K562 (cell line): ENCODE data around the gene UBE2S. TPM values are rescaled to one million over a fixed set of nuclear protein-coding genes. Genes with fewer than 3 reads are reported as not detected.

Experiments
- ATAC-seq: fragments of 200-7000 bp; cut with Tn5 transposase; 3 replicates; pipeline ENCODE4 v1.9.1; 2020; ENCODE audit warnings: moderate library complexity
- BruUV-seq: library from RNA; stranded (reverse); fragments of 400-500 nt; replicated peaks from 2 replicates; lab custom pipeline; 2021; lab: Mats Ljungman, UMichigan
- CTCF ChIA-PET: fragments of 300-600 bp; formaldehyde crosslinking; extraction: SDS; loops from one replicate; lab custom pipeline; 2021; ENCODE audit warnings: low intra/inter-chr PET ratio; lab: Yijun Ruan, JAX
- POLR2A ChIA-PET: fragments of 300-600, 350-650 bp; sonication (Branson Sonifier 250); formaldehyde crosslinking; extraction: SDS; loops from one replicate; lab custom pipeline; 2021; ENCODE audit warnings: antibody characterized with exemption, inconsistent platforms; lab: Yijun Ruan, JAX
- DNase-seq, 4 experiments: peaks; one replicate each; pipeline versions ENCODE4 v3.0.0 to v3.0.0-alpha.2; 2011 to 2018; ENCODE audit warnings: low spot score in 3 of 4, mixed read lengths in 3 of 4; ENCODE audit errors: extremely low read depth in 1 of 4
- FAIRE-seq: peaks from 2 replicates; lab custom pipeline; 2011; peaks lifted over from hg19 to GRCh38; lab: Jason Lieb, UNC
- H2AFZ ChIP-seq: 2 replicates; pipeline ENCODE4 v1.6.0; 2011; ENCODE audit warnings: low read depth, low read length, control low read depth, inconsistent platforms
- H3K27ac ChIP-seq: fragments of 200-600 bp; 3 replicates; pipeline ENCODE4 v1.8.0; 2011; ENCODE audit warnings: low read depth, mild to moderate bottlenecking, control low read depth, inconsistent platforms, low read length, moderate library complexity, mixed read lengths; ENCODE audit errors: extremely low read depth
- H3K27me3 ChIP-seq, 2 experiments: fragments of 300-600 bp in 1 of 2; 2 replicates in 1 of 2; 3 replicates in 1 of 2; pipeline versions ENCODE4 v1.6.0 to v1.8.0; 2011; ENCODE audit warnings: inconsistent platforms in 2 of 2, low read length in 2 of 2, mild to moderate bottlenecking in 1 of 2, mixed read lengths in 1 of 2, moderate library complexity in 1 of 2; ENCODE audit not compliant: control insufficient read depth in 2 of 2, insufficient read depth in 2 of 2
- H3K36me3 ChIP-seq: fragments of 300-600 bp; 3 replicates; pipeline ENCODE4 v1.8.0; 2011; ENCODE audit warnings: mild to moderate bottlenecking, low read length, inconsistent platforms; ENCODE audit not compliant: control insufficient read depth, insufficient read depth
- H3K4me1 ChIP-seq, 2 experiments: fragments of 200-600 bp in 1 of 2; replicated peaks in 1 of 2; 2 replicates in 1 of 2; 3 replicates in 1 of 2; pipeline versions ENCODE4 v1.5.1 to v1.8.0; 2011; ENCODE audit warnings: inconsistent platforms in 2 of 2, low read length in 2 of 2, mild to moderate bottlenecking in 1 of 2, mixed read lengths in 1 of 2, moderate library complexity in 1 of 2; ENCODE audit not compliant: control insufficient read depth in 2 of 2, insufficient read depth in 2 of 2
- H3K4me2 ChIP-seq: 2 replicates; pipeline ENCODE4 v1.6.1; 2011; ENCODE audit warnings: low read length, control low read depth, inconsistent platforms, mixed read lengths; ENCODE audit not compliant: insufficient read depth
- H3K4me3 ChIP-seq: fragments of 200-600 bp; sonication (generic), shearing (Covaris generic); 2 replicates; pipeline ENCODE4 v1.5.1; 2016; ENCODE audit warnings: control low read depth, inconsistent platforms
- H3K79me2 ChIP-seq: fragments of 200-600 bp; 3 replicates; pipeline ENCODE4 v1.8.0; 2011; ENCODE audit warnings: low read length, inconsistent platforms; ENCODE audit not compliant: control insufficient read depth, insufficient read depth
- H3K9ac ChIP-seq, 2 experiments: 2 replicates each; pipeline versions ENCODE4 v1.6.0 to v1.6.1; 2011; ENCODE audit warnings: low read depth in 2 of 2, low read length in 2 of 2, control low read depth in 1 of 2, inconsistent platforms in 1 of 2, mild to moderate bottlenecking in 1 of 2, mixed read lengths in 1 of 2; ENCODE audit not compliant: insufficient read depth in 1 of 2
- H3K9me1 ChIP-seq: one replicate; pipeline ENCODE4 v1.6.0; 2011; ENCODE audit warnings: inconsistent platforms, mild to moderate bottlenecking, low read length, moderate library complexity; ENCODE audit not compliant: control insufficient read depth, insufficient read depth
- H3K9me3 ChIP-seq: replicated peaks from 2 replicates; pipeline ENCODE4 v1.5.1; 2011; ENCODE audit warnings: low read depth, low read length, inconsistent platforms; ENCODE audit not compliant: control insufficient read depth, insufficient read depth
- H4K20me1 ChIP-seq: replicated peaks from 2 replicates; pipeline ENCODE4 v1.6.1; 2011; ENCODE audit warnings: low read length, inconsistent platforms, mixed read lengths; ENCODE audit not compliant: control insufficient read depth, insufficient read depth
- ARID1B ChIP-seq: fragments of 450-650 bp; IDR thresholded peaks from 2 replicates; pipeline ENCODE4 v1.6.1; 2016; ENCODE audit warnings: antibody characterized with exemption, mild to moderate bottlenecking, inconsistent platforms
- NR2C2 ChIP-seq, 2 experiments: fragments of 200-800 bp in 1 of 2; sonication (Bioruptor generic) in 1 of 2; sonication (generic) in 1 of 2; formaldehyde crosslinking in 1 of 2; IDR thresholded peaks; 2 replicates each; pipeline versions ENCODE4 v1.6.1 to v1.8.0; 2016 to 2022; ENCODE audit warnings: mild to moderate bottlenecking in 1 of 2, missing compliant biosample characterization in 1 of 2, missing genetic modification characterization in 1 of 2, missing genetic modification reagents in 1 of 2
- RBM39 ChIP-seq: fragments of 200-400 bp; formaldehyde crosslinking; optimal IDR thresholded peaks from 2 replicates; pipeline ENCODE3; 2018; ENCODE audit warnings: low read depth, low read length
- ZNF384 ChIP-seq: IDR thresholded peaks from 2 replicates; pipeline ENCODE4 v1.6.1; 2012; ENCODE audit warnings: low read depth, low read length, improper control_type of control experiment
- WGBS: fragments of 100-300 bp; shearing (Covaris generic); methylation state at CpG from one replicate; pipeline ENCODE4 v1.1.6; 2016; ENCODE audit warnings: low coverage, mixed read lengths; ENCODE audit not compliant: insufficient coverage; ENCODE audit errors: missing lambda C conversion rate; 5-methylcytosine and 5-hydroxymethylcytosine counted together
- in situ Hi-C: fragments of 300-500 bp; cut with MboI; formaldehyde crosslinking; loops from 4 replicates; pipeline ENCODE4 v1.15.0; 2018; ENCODE audit warnings: inconsistent platforms, mixed read lengths
- intact Hi-C: fragments of 100-400 bp; cut with micrococcal nuclease; formaldehyde crosslinking; loops from 2 replicates; pipeline ENCODE4 v1.14.2; 2022
- polyA plus RNA-seq, 8 experiments: library from polyadenylated mRNA; depleted of rRNA in 4 of 8; stranded (reverse) in 5 of 8; unstranded in 3 of 8; fragments of >200 nt; fragmentation: Nextera tagmentation in 2 of 8; fragmentation: Illumina TruSeq in 1 of 8; extraction: Ambion mirVana in 2 of 8; extraction: Trizol in 1 of 8; gene quantifications; 2 replicates each; pipeline versions ENCODE4 v1.2.1 to v1.2.3, GENCODE V29; 2011 to 2014; ENCODE audit warnings: inconsistent platforms in 1 of 8, missing spikeins in 1 of 8
- total RNA-seq, 7 experiments: library from RNA; depleted of rRNA in 6 of 7; stranded (reverse); fragments of >200 nt in 6 of 7; fragmentation: Illumina TruSeq in 2 of 7; extraction: Trizol in 2 of 7; gene quantifications; 2 replicates each; pipeline versions ENCODE4 v1.2.1 to v1.2.3, GENCODE V29; 2011 to 2021; ENCODE audit warnings: low replicate concordance in 1 of 7
- TF ChIP-seq, protein P1 (sequence below): fragments of 250-450 bp; sonication (Bioruptor Pico); IDR thresholded peaks from 2 replicates; pipeline ENCODE4 v1.4.0; 2020

Gene UBE2S
- total and polyA plus RNA-seq, 9 of the 15 experiments (the other 6 are each of a cell fraction or from before 2014, with no cell fraction given), result 1.5 to 1,305 (median 157) TPM

DNA sequence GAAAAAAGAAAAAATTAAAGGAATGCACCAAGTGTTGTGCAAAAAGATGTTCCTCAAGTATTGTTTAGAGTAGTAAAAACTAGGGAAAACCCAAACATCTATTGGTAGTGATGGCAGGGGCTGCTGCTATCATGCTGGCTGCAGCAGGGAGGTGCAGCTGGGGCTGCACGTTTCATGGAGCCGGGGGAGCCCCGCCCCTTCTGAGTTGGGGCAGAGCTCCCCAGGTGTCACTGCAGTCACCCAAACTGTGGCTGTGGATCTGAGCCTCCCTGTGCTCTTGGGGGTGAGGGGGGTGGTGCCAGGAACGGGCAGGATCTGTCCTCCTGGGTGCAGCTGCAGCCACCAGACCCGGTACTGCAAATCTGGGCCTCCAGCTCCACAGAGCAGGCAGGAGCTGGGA is 11.5 kb upstream of the UBE2S start:
- no peak for FAIRE-seq
- in situ Hi-C loops (no loop called here), intact Hi-C loops (loop anchor here (10.0 kb wide), 1 partner anchor 334 kb away; no protein-coding TSS in a partner anchor)
- H3K4me3 ChIP-seq, result no peak overlapping the region
- H3K9me1 ChIP-seq, result no peaks in the 10 kb centered on the region
- POLR2A ChIA-PET, result interaction anchor here (1.3 to 2.5 kb wide), 3 partner anchors 10 to 19 kb away, joined by 3 to 14 read pairs (median 10); partner anchors contain the start of gene UBE2S
- H2AFZ ChIP-seq, result no peak overlapping the region
- H4K20me1 ChIP-seq, result no peaks in the 10 kb centered on the region
- H3K4me1 ChIP-seq, result peaks cover 4 to 10% of the 10 kb centered on the region in 2 experiments; a peak in 3 of 5 replicates
- no peak overlapping the region for H3K4me2 ChIP-seq
- no peaks in the 10 kb centered on the region for H3K36me3 ChIP-seq
- no TSS peak for BruUV-seq
- no peak for DNase-seq
- 5% methylated on average over 5 of the region's 5 CpGs for WGBS
- H3K9me3 ChIP-seq, result peaks cover 7% of the 10 kb centered on the region; the same call in 1 of the 2 replicates
- H3K27me3 ChIP-seq, result peaks cover 3 to 4% of the 10 kb centered on the region in 2 experiments; a peak in 3 of 5 replicates
- TF ChIP-seq NR2C2 (CRISPR knock-in tag; IDR thresholded peaks at IDR 0.05) (no peak), NR2C2 (tag; IDR thresholded peaks at IDR 0.05) (no peak), ZNF384 (no peak), ARID1B (no peak), RBM39 (no peak)
- TF ChIP-seq, protein P1, sequence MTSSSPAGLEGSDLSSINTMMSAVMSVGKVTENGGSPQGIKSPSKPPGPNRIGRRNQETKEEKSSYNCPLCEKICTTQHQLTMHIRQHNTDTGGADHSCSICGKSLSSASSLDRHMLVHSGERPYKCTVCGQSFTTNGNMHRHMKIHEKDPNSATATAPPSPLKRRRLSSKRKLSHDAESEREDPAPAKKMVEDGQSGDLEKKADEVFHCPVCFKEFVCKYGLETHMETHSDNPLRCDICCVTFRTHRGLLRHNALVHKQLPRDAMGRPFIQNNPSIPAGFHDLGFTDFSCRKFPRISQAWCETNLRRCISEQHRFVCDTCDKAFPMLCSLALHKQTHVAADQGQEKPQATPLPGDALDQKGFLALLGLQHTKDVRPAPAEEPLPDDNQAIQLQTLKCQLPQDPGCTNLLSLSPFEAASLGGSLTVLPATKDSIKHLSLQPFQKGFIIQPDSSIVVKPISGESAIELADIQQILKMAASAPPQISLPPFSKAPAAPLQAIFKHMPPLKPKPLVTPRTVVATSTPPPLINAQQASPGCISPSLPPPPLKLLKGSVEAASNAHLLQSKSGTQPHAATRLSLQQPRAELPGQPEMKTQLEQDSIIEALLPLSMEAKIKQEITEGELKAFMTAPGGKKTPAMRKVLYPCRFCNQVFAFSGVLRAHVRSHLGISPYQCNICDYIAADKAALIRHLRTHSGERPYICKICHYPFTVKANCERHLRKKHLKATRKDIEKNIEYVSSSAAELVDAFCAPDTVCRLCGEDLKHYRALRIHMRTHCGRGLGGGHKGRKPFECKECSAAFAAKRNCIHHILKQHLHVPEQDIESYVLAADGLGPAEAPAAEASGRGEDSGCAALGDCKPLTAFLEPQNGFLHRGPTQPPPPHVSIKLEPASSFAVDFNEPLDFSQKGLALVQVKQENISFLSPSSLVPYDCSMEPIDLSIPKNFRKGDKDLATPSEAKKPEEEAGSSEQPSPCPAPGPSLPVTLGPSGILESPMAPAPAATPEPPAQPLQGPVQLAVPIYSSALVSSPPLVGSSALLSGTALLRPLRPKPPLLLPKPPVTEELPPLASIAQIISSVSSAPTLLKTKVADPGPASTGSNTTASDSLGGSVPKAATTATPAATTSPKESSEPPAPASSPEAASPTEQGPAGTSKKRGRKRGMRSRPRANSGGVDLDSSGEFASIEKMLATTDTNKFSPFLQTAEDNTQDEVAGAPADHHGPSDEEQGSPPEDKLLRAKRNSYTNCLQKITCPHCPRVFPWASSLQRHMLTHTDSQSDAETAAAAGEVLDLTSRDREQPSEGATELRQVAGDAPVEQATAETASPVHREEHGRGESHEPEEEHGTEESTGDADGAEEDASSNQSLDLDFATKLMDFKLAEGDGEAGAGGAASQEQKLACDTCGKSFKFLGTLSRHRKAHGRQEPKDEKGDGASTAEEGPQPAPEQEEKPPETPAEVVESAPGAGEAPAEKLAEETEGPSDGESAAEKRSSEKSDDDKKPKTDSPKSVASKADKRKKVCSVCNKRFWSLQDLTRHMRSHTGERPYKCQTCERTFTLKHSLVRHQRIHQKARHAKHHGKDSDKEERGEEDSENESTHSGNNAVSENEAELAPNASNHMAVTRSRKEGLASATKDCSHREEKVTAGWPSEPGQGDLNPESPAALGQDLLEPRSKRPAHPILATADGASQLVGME (CRISPR knock-in tag), result no peak
- TF ChIP-seq, all 486 proteins: peak for 0
- Histone ChIP-seq H3K9ac (no peak overlapping the region), H3K27ac (no peak overlapping the region), H3K79me2 (no peaks in the 10 kb centered on the region)
- CTCF ChIA-PET, result interaction anchor here (2.2 kb wide), 1 partner anchor 277 kb away, joined by 4 read pairs; no protein-coding TSS in a partner anchor
- ATAC-seq, result no peak
